HG03139 (cell line): ENCODE data around the gene FRAT1.
"Not testable (repeated sequence)": the region's sequence is repeated elsewhere in the genome, so short reads cannot be mapped to it uniquely, and the experiment has no call there.

ENCODE experiments used
- ATAC-seq: cut with Tn5 transposase; IDR thresholded peaks from one replicate; pipeline ENCODE4 v1.9.1; 2021; ENCODE audit not compliant: unreplicated experiment

The FRAT1 gene

GRCh38 chr10:97334370-97335175 lies 15.5 kb downstream of the FRAT1 start, which contains the start of gene FRAT2:
Gene FRAT2 (minus strand): TSS chr10:97334729. CDS start chr10:97334572, 157 bp downstream.
- peak; percentile 72 for ATAC-seq

- no peak for ATAC-seq
Measured at GRCh38 chr10:97335188-97335619, 16.1 kb downstream of the FRAT1 start.

- ATAC-seq: no peak
Measured at GRCh38 chr10:97336006-97336405, 16.9 kb downstream of the FRAT1 start.

- no peak for ATAC-seq
Measured at GRCh38 chr10:97336446-97336845, 17.4 kb downstream of the FRAT1 start.

GRCh38 chr10:97336942-97337831 lies 18.1 kb downstream of the FRAT1 start:
- ATAC-seq: no peak

GRCh38 chr10:97338041-97338440 lies 19.0 kb downstream of the FRAT1 start:
- no peak for ATAC-seq

GRCh38 chr10:97341416-97341815 lies 22.3 kb downstream of the FRAT1 start:
- no peak for ATAC-seq

- ATAC-seq: not testable (repeated sequence)
Measured at GRCh38 chr10:97343664-97344063, 24.6 kb downstream of the FRAT1 start.

- ATAC-seq: no peak
Measured at GRCh38 chr10:97347317-97347716, 28.2 kb downstream of the FRAT1 start.

- ATAC-seq: no peak
Measured at GRCh38 chr10:97349752-97350513, 30.9 kb downstream of the FRAT1 start.

- no peak for ATAC-seq
Measured at GRCh38 chr10:97353945-97354344, 34.9 kb downstream of the FRAT1 start.

- no peak for ATAC-seq
Measured at GRCh38 chr10:97355571-97355975, 36.5 kb downstream of the FRAT1 start.

GRCh38 chr10:97356318-97356914 lies 37.3 kb downstream of the FRAT1 start:
- no peak for ATAC-seq

GRCh38 chr10:97356918-97357317 lies 37.8 kb downstream of the FRAT1 start:
- ATAC-seq: no peak

- ATAC-seq: no peak
Measured at GRCh38 chr10:97358349-97358748, 39.3 kb downstream of the FRAT1 start.

GRCh38 chr10:97358781-97359180 lies 39.7 kb downstream of the FRAT1 start:
- no peak for ATAC-seq

GRCh38 chr10:97360705-97361536 lies 41.9 kb downstream of the FRAT1 start:
- ATAC-seq: no peak

GRCh38 chr10:97361537-97361901 lies 42.4 kb downstream of the FRAT1 start:
- ATAC-seq: no peak

- ATAC-seq: no peak
Measured at GRCh38 chr10:97362310-97363033, 43.4 kb downstream of the FRAT1 start.
